GM12873 (cell line): ENCODE data around the gene DAZL.

ENCODE experiments used
- TF ChIP-seq, protein P1 (sequence below): IDR thresholded peaks from 2 replicates; pipeline ENCODE4 v1.5.1; 2012; ENCODE audit warnings: low read depth, mild to moderate bottlenecking, moderate library complexity, low read length, control low read depth; ENCODE audit not compliant: insufficient read depth; ENCODE audit errors: missing control alignments

DAZL gene

GRCh38 chr3:16568532-16568931, 36.7 kb downstream of the DAZL start:
- TF ChIP-seq, protein P1, sequence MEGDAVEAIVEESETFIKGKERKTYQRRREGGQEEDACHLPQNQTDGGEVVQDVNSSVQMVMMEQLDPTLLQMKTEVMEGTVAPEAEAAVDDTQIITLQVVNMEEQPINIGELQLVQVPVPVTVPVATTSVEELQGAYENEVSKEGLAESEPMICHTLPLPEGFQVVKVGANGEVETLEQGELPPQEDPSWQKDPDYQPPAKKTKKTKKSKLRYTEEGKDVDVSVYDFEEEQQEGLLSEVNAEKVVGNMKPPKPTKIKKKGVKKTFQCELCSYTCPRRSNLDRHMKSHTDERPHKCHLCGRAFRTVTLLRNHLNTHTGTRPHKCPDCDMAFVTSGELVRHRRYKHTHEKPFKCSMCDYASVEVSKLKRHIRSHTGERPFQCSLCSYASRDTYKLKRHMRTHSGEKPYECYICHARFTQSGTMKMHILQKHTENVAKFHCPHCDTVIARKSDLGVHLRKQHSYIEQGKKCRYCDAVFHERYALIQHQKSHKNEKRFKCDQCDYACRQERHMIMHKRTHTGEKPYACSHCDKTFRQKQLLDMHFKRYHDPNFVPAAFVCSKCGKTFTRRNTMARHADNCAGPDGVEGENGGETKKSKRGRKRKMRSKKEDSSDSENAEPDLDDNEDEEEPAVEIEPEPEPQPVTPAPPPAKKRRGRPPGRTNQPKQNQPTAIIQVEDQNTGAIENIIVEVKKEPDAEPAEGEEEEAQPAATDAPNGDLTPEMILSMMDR: no peak

DNA sequence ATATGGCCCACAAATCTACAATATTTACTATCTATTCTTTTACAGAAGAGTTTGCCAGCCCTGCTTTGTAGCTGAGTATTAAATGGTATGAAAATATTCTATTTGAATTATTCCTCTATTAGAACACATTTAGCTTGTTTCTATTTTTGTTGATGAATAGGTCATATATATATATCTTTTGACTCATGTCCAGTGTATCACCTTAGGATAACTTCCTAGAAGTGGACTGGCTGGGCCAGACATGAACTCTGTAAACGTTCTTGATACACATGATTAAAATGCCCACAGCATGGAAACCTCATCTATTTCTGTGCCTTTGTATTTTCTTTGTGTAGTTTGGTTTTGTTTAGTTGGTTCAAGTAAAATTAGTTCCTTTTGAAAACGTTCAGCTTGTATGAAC, 37.1 kb downstream of the DAZL start:
- TF ChIP-seq, protein P1: no peak

DNA sequence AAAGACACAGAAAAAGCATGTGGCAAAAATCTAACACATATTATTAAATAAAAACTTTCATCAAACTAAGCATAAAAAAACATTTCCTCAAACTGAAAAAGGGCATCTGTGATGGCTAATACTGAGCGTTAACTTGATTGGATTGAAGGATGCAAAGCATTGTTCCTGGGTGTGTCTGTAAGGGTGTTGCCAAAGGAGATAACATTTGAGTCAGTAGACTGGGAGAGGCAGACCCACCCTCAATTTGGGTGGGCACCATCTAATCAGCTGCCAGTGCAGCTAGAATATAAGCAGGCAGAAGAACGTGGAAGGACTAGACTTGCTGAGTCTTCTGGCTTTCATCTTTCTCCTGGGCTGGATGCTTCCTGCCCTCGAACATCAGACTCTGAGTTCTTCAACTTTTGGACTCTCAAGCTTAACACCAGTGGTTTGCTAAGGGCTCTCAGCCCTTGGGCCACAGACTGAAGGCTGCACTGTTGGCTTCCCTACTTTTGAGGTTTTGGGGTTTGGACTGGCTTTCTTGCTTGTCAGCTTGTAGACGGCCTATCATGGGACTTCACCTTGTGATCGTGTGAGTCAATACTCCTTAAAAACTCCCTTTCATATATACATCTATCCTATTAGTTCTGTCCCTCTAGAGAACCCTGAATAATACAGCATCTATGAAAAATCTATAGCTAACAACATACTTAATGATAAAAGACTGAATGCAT, 45.4 kb downstream of the DAZL start:
- TF ChIP-seq, protein P1: no peak

- TF ChIP-seq, protein P1: no peak
Observed at GRCh38 chr3:16554126-16554525, 51.1 kb downstream of the DAZL start.

- TF ChIP-seq, protein P1: no peak
Observed at GRCh38 chr3:16552757-16553156, 52.5 kb downstream of the DAZL start.

- TF ChIP-seq, protein P1: no peak
Observed at GRCh38 chr3:16551342-16551976, 53.8 kb downstream of the DAZL start.

GRCh38 chr3:16550676-16551341, 54.4 kb downstream of the DAZL start:
- TF ChIP-seq, protein P1: peak; percentile 91
